ENCODE measurements around the gene ACAA1. TPM values are rescaled to one million over a fixed set of nuclear protein-coding genes. Genes with fewer than 3 reads are reported as not detected.

The ACAA1 gene
- total RNA-seq, 2 experiments from 2014 or later, result 56.4 to 58.9 TPM

DNA sequence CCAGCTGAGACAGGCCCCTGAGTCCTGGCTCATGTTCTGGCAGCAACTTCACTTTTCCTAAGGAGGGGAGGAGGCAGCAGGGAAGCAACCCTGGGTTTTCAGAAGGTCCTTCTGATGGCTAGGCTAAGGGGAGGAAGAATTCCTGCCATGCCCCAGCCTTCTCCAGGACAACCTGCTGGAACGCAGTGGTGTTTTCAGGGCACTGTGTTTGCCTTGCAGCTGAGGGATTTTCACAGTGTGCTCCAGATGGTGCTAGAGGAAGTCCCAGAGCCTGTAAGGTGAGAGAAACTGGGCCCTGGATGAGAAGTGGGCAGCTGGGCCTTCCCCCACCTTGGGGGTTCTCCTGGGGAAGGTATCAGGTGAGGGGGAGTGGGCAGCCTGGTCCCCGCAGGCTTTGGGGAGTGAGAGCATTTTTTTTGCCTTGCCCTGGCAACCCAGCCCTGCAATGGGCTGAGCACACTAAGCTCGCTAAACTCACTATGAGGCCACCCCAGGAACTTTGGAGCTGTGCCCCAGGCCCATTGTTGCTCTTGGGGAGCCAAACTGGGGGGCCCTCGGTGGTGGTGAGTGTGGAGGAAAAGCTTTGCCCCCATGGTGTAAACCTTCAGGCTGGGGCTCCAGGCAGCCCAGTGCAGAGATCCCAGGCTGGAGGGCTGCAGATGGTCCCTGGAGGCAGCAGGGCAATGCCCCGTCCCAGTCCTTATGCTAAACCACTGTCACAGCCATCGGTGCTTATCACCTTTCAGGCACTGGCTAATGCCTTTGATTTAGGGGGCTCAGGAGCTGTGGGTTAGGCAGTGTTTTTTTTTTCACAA is 41.1 kb downstream of the ACAA1 start:
- no peaks in the 10 kb centered on the region for H3K9me3 ChIP-seq (ENCODE audit: control insufficient read depth in 1 of 2, insufficient read depth in 1 of 2, low read length in 2 of 2)
- no peak for DNase-seq

DNA sequence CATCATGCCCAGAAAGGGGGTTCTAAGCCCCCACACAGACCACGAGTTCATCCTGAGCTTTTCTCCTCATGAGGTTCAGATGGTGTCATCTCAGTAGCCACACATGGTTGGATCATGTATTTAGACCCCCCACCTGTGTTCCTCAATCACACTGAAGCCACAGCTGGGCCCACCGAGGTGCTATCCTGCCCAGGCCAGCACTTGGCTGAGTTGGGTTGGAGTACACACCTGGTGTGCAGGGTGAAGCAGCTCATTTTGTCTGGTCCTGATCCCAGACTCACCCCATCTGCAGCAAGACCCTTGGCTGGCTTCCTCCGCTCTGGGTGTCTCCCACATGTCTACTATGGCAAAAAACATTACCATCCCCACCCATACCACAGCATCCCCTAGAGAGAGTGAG is 41.9 kb downstream of the ACAA1 start:
- no peak for ATAC-seq (ENCODE audit: poor library complexity)
- H3K4me3 Mint-ChIP-seq, result no peak overlapping the region
- no peaks in the 10 kb centered on the region for H3K27me3 Mint-ChIP-seq

More for the DNA sequence above, 41.1 kb downstream of the ACAA1 start:
- ChIA-PET POLR2A (no interaction called here), CTCF (no interaction called here)
- Histone ChIP-seq H3K36me3 (ENCODE audit: insufficient read depth, low read length) (no peaks in the 10 kb centered on the region), H3K4me3 (ENCODE audit: low read length) (no peak overlapping the region), H3K27ac (ENCODE audit: low read depth in 1 of 2, low read length in 2 of 2) (no peak overlapping the region), H3K27me3 (ENCODE audit: control insufficient read depth in 1 of 2, insufficient read depth in 2 of 2, low read length in 2 of 2) (no peaks in the 10 kb centered on the region), H3K4me1 (ENCODE audit: insufficient read depth, low read length) (no peaks in the 10 kb centered on the region)
- TF ChIP-seq, protein P1, sequence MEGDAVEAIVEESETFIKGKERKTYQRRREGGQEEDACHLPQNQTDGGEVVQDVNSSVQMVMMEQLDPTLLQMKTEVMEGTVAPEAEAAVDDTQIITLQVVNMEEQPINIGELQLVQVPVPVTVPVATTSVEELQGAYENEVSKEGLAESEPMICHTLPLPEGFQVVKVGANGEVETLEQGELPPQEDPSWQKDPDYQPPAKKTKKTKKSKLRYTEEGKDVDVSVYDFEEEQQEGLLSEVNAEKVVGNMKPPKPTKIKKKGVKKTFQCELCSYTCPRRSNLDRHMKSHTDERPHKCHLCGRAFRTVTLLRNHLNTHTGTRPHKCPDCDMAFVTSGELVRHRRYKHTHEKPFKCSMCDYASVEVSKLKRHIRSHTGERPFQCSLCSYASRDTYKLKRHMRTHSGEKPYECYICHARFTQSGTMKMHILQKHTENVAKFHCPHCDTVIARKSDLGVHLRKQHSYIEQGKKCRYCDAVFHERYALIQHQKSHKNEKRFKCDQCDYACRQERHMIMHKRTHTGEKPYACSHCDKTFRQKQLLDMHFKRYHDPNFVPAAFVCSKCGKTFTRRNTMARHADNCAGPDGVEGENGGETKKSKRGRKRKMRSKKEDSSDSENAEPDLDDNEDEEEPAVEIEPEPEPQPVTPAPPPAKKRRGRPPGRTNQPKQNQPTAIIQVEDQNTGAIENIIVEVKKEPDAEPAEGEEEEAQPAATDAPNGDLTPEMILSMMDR (IDR thresholded peaks at IDR 0.05), result no peak
- intact Hi-C loops (cut with DNase I, micrococcal nuclease), result no loop called here
- no peak for ATAC-seq (ENCODE audit: poor library complexity)
- H3K9me3 Mint-ChIP-seq, result no peaks in the 10 kb centered on the region
- no peak overlapping the region for H3K27ac Mint-ChIP-seq
- H3K27me3 Mint-ChIP-seq, result no peaks in the 10 kb centered on the region
- H3K4me3 Mint-ChIP-seq, result no peak overlapping the region
- no peaks in the 10 kb centered on the region for H3K4me1 Mint-ChIP-seq (ENCODE audit: low read depth)
- no peaks in the 10 kb centered on the region for H3K36me3 Mint-ChIP-seq (ENCODE audit: low read depth)

DNA sequence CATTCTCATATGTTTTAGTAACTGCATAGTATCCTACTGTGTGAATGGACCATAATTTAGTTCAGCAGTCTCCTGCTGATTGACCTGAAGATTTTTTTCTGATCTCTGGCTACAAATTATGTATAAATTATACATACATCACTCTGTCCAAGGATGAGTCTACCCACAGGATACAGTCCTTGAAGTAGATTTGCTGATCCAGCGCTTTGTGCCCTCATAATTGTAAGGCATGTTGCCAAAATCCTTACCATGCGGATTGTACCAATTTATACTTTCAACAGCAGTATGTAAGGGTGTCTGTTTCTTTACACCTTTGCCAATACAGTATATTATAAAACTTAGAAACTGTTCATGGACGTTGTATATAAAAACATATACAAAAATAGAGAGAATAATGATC is 46.5 kb downstream of the ACAA1 start:
- no peak overlapping the region for H3K4me3 ChIP-seq (ENCODE audit: low read length)
- no peaks in the 10 kb centered on the region for H3K4me1 ChIP-seq (ENCODE audit: insufficient read depth, low read length)
- Mint-ChIP-seq H3K4me1 (ENCODE audit: low read depth) (no peaks in the 10 kb centered on the region), H3K4me3 (no peak overlapping the region), H3K27me3 (no peaks in the 10 kb centered on the region), H3K36me3 (ENCODE audit: low read depth) (peaks cover 1% of the 10 kb centered on the region), H3K9me3 (no peaks in the 10 kb centered on the region), H3K27ac (no peak overlapping the region)
- no peaks in the 10 kb centered on the region for H3K27me3 ChIP-seq (ENCODE audit: control insufficient read depth in 1 of 2, insufficient read depth in 2 of 2, low read length in 2 of 2)
- H3K36me3 ChIP-seq (ENCODE audit: insufficient read depth, low read length), result no peaks in the 10 kb centered on the region
- ChIA-PET CTCF (no interaction called here), POLR2A (no interaction called here)
- DNase-seq (no peak), ATAC-seq (ENCODE audit: poor library complexity) (no peak)
- intact Hi-C loops (cut with DNase I, micrococcal nuclease), result no loop called here
- H3K9me3 ChIP-seq (ENCODE audit: control insufficient read depth in 1 of 2, insufficient read depth in 1 of 2, low read length in 2 of 2), result no peaks in the 10 kb centered on the region
- TF ChIP-seq, protein P1 (IDR thresholded peaks at IDR 0.05), result no peak
- H3K27ac ChIP-seq (ENCODE audit: low read depth in 1 of 2, low read length in 2 of 2), result no peak overlapping the region

More for the DNA sequence above, 41.9 kb downstream of the ACAA1 start:
- Histone ChIP-seq H3K9me3 (ENCODE audit: control insufficient read depth in 1 of 2, insufficient read depth in 1 of 2, low read length in 2 of 2) (no peaks in the 10 kb centered on the region), H3K27ac (ENCODE audit: low read depth in 1 of 2, low read length in 2 of 2) (no peak overlapping the region), H3K4me1 (ENCODE audit: insufficient read depth, low read length) (no peaks in the 10 kb centered on the region), H3K4me3 (ENCODE audit: low read length) (no peak overlapping the region), H3K27me3 (ENCODE audit: control insufficient read depth in 1 of 2, insufficient read depth in 2 of 2, low read length in 2 of 2) (no peaks in the 10 kb centered on the region), H3K36me3 (ENCODE audit: insufficient read depth, low read length) (no peaks in the 10 kb centered on the region)
- no peak for DNase-seq
- intact Hi-C loops (cut with DNase I, micrococcal nuclease), result no loop called here
- Mint-ChIP-seq H3K36me3 (ENCODE audit: low read depth) (no peaks in the 10 kb centered on the region), H3K27ac (no peak overlapping the region), H3K4me1 (ENCODE audit: low read depth) (no peaks in the 10 kb centered on the region), H3K9me3 (no peaks in the 10 kb centered on the region)
- POLR2A ChIA-PET, result no interaction called here
- TF ChIP-seq, protein P1 (IDR thresholded peaks at IDR 0.05), result no peak
- CTCF ChIA-PET, result no interaction called here
